PC-9 (cell line): ENCODE results near the gene BCKDHA.
"Not testable (repeated sequence)": the region's sequence is repeated elsewhere in the genome, so short reads cannot be mapped to it uniquely, and the experiment has no call there.

Experiments
- EZH2 ChIP-seq: fragments of 200-600 bp; sonication (generic); IDR thresholded peaks from 2 replicates; pipeline ENCODE4 v1.8.0; 2017; ENCODE audit warnings: antibody characterized with exemption, low read depth
- TF ChIP-seq, protein P1 (sequence below): fragments of 200-600 bp; sonication (generic); conservative IDR thresholded peaks from 2 replicates; pipeline ENCODE4 v1.6.1; 2017; ENCODE audit warnings: mixed run types, antibody characterized with exemption, mild to moderate bottlenecking, moderate library complexity

DNA sequence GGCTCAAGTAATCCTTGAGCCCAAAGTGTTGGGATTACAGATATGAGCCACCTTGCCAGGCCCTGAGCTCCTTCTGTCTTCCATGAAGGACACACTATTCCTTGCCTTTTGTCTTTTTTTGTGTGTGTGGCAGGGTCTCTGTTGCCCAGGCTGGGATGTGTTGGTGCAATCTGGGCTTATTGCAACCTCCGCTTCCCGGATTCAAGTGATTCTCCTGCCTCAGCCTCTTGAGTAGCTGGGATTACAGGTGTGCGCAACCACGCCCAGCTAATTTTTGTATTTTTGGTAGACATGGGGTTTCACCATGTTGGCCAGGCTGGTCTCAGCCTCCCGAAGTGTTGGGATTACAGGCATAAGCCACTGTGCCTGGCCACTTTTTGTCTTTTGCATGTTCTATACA is 11.2 kb downstream of the BCKDHA start:
- TF ChIP-seq, protein P1, sequence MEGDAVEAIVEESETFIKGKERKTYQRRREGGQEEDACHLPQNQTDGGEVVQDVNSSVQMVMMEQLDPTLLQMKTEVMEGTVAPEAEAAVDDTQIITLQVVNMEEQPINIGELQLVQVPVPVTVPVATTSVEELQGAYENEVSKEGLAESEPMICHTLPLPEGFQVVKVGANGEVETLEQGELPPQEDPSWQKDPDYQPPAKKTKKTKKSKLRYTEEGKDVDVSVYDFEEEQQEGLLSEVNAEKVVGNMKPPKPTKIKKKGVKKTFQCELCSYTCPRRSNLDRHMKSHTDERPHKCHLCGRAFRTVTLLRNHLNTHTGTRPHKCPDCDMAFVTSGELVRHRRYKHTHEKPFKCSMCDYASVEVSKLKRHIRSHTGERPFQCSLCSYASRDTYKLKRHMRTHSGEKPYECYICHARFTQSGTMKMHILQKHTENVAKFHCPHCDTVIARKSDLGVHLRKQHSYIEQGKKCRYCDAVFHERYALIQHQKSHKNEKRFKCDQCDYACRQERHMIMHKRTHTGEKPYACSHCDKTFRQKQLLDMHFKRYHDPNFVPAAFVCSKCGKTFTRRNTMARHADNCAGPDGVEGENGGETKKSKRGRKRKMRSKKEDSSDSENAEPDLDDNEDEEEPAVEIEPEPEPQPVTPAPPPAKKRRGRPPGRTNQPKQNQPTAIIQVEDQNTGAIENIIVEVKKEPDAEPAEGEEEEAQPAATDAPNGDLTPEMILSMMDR: not testable (repeated sequence)
- TF ChIP-seq EZH2: not testable (repeated sequence)
